Neuron (in vitro differentiated cells): Measurements from ENCODE around the gene ZDHHC14.
A peak's percentile ranks its signal among the peaks of the same experiment; 100 is the strongest.

Source experiments
- H2AFZ ChIP-seq: one replicate; pipeline ENCODE4 v1.6.1; 2013; ENCODE audit warnings: low read depth, mild to moderate bottlenecking, inconsistent platforms, low read length, moderate library complexity
- H3K27me3 ChIP-seq: one replicate; pipeline ENCODE4 v1.6.1; 2013; ENCODE audit warnings: low read length; ENCODE audit not compliant: insufficient read depth
- H3K36me3 ChIP-seq: one replicate; pipeline ENCODE4 v1.6.1; 2013; ENCODE audit warnings: low read length; ENCODE audit not compliant: insufficient read depth
- H3K4me1 ChIP-seq: one replicate; pipeline ENCODE4 v1.6.1; 2013; ENCODE audit warnings: low read length; ENCODE audit not compliant: insufficient read depth
- H3K4me3 ChIP-seq: 2 replicates; pipeline ENCODE4 v1.5.1; 2013; ENCODE audit warnings: mild to moderate bottlenecking, low read length, moderate library complexity
- H3K9me3 ChIP-seq: one replicate; pipeline ENCODE4 v1.6.1; 2013; ENCODE audit warnings: low read length

ZDHHC14 gene

GRCh38 chr6:157668009-157668401 lies 287.0 kb downstream of the ZDHHC14 start:
- Histone ChIP-seq H3K4me1 (peaks cover 10% of the 10 kb centered on the region), H2AFZ (no peak overlapping the region), H3K36me3 (no peaks in the 10 kb centered on the region), H3K27me3 (no peaks in the 10 kb centered on the region), H3K9me3 (no peaks in the 10 kb centered on the region), H3K4me3 (no peak overlapping the region)

DNA sequence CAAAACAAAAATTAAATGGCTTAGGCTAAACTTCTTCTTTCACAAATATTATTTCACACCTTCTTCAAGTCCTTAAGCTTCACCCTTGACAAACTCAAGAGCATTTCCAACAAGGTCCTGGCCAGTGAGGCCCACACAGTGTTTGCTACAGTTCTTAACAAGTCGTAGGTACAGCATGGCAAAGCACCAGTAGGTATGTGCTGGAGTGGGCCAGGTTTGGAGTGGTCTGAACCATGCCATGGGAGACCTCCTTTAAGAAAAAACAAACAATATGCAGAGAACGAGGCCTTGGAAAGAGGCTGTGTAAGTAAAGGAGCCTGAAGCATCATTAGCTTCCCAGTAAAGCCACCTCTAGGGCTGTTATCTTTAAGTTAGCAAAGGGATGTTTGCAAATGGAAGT lies 287.7 kb downstream of the ZDHHC14 start:
- Histone ChIP-seq H3K9me3 (no peaks in the 10 kb centered on the region), H2AFZ (no peak overlapping the region), H3K4me1 (peaks cover 10% of the 10 kb centered on the region)

DNA sequence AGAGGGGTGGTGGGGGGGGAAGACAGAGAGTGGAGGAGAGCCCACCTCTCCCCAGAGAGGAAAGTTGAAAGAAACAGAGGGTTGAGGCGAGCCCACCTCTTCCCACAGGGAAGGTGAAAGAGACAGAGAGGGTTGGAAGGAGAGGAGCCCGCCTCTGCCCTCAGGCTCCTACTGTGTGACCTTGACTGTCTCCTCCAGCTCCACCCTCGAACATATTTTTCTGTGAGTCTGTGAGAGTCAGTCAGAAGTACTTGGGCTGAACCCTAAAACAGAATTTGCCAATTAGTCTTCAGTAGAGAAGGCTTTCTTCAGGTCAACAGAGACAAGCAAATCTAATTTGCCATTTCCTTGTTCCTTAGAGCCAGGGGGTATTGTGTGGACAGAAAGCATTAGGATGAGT lies 288.3 kb downstream of the ZDHHC14 start:
- H3K36me3 ChIP-seq: no peaks in the 10 kb centered on the region
- H2AFZ ChIP-seq: peak overlapping the region; percentile 55
- no peaks in the 10 kb centered on the region for H3K27me3 ChIP-seq
- peaks cover 10% of the 10 kb centered on the region for H3K4me1 ChIP-seq
- H3K9me3 ChIP-seq: no peaks in the 10 kb centered on the region
- H3K4me3 ChIP-seq: no peak overlapping the region

More for the DNA sequence above, 287.7 kb downstream of the ZDHHC14 start:
- Histone ChIP-seq H3K36me3 (no peaks in the 10 kb centered on the region), H3K27me3 (no peaks in the 10 kb centered on the region), H3K4me3 (no peak overlapping the region)

DNA sequence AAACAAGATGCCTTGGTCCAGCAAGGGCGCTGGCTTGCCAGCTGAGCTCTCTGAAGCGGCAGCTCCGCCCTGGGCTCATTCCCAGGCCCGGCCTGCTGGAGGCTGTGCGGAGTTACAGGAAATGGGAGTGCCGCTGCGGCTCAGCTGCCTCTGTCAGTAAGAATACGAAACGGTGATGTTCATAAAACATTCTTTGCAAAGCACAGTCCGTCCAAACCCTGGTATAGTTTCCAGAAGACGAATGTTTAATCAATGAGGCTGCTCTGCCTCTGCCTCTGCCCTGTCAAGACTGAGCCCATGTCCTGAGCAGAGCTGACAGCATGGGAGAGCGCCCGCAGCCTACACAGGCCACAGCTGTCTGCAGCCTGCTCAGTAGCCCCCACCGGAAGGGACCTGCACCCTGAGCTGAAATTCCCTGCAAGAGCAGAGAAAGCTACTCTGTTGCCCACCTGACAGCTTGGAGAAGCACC lies 288.8 kb downstream of the ZDHHC14 start:
- no peaks in the 10 kb centered on the region for H3K9me3 ChIP-seq
- peak overlapping the region; percentile 55 for H2AFZ ChIP-seq
- peak overlapping the region; percentile 28 for H3K4me3 ChIP-seq
- no peaks in the 10 kb centered on the region for H3K27me3 ChIP-seq
- H3K4me1 ChIP-seq: peaks cover 10% of the 10 kb centered on the region
- no peaks in the 10 kb centered on the region for H3K36me3 ChIP-seq

- no peak overlapping the region for H3K4me3 ChIP-seq
- no peak overlapping the region for H2AFZ ChIP-seq
- H3K4me1 ChIP-seq: peaks cover 10% of the 10 kb centered on the region
- no peaks in the 10 kb centered on the region for H3K36me3 ChIP-seq
- no peaks in the 10 kb centered on the region for H3K9me3 ChIP-seq
- H3K27me3 ChIP-seq: no peaks in the 10 kb centered on the region
Observed at GRCh38 chr6:157670466-157671186, 289.6 kb downstream of the ZDHHC14 start.

- no peaks in the 10 kb centered on the region for H3K9me3 ChIP-seq
- H3K4me3 ChIP-seq: no peak overlapping the region
- H2AFZ ChIP-seq: no peak overlapping the region
- H3K27me3 ChIP-seq: no peaks in the 10 kb centered on the region
- no peaks in the 10 kb centered on the region for H3K36me3 ChIP-seq
- H3K4me1 ChIP-seq: peaks cover 10% of the 10 kb centered on the region
Observed at GRCh38 chr6:157672726-157673412, 291.9 kb downstream of the ZDHHC14 start.

DNA sequence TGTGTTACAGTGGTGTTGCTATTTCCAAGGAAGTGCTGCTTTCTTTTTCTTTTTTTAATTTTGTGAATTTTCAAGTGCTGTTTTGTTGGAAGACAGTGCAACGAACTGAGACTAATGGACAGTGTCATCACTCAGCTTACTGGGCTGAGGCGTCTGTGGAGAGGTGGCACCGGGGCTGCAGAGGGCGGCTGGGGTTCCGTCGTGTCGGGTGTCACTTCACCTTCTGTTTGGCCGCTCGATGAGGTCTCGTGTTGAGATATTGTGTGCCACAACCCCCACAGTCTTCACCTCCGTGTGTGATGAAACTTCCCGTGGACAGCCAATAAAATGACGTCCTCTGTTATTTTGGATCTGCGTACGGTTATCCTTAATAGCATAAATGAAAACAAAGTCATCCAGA lies 292.6 kb downstream of the ZDHHC14 start:
- H3K4me3 ChIP-seq: no peak overlapping the region
- H3K27me3 ChIP-seq: no peaks in the 10 kb centered on the region
- no peak overlapping the region for H2AFZ ChIP-seq
- H3K36me3 ChIP-seq: no peaks in the 10 kb centered on the region
- H3K9me3 ChIP-seq: no peaks in the 10 kb centered on the region
- H3K4me1 ChIP-seq: peaks cover 10% of the 10 kb centered on the region

DNA sequence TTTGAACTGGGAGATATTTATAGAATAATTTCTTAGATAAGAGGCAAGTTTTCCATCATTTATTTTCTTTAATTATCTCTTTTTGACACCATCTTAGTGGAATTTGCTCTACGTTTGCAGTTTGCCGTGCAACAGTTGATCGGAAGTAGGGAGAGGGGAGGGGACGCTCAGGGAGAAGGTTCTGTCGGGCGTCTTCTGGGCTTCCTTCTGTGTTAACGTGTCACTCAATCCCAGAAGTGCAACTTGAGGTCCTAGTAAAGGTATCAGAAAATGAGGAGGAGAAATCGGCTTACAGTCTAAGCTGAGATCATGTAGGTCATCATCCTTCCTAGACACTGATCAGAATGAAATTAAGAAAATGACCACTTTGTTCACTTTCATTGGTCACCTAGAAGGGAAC lies 293.1 kb downstream of the ZDHHC14 start:
- H2AFZ ChIP-seq: no peak overlapping the region
- H3K4me1 ChIP-seq: peaks cover 9% of the 10 kb centered on the region
- H3K36me3 ChIP-seq: no peaks in the 10 kb centered on the region

DNA sequence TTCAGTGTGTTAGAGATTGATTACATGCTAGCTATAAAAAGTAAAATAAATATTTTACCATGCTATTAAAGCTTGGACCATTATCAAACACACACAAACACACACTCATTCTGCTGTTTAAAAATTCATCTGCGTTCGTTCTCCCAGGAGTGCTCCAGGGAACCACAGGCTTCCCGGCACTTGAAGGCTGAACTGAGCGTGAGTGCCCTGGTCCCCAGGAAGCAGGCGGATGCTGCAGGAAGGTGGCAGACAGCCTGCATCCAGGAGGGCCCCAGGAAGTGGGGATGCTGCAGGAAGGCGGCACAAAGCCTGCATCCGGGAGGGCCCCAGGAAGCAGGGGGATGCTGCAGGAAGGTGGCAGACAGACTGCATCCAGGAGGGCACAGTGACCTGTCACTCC lies 294.8 kb downstream of the ZDHHC14 start:
- no peak overlapping the region for H3K4me3 ChIP-seq
- no peaks in the 10 kb centered on the region for H3K4me1 ChIP-seq
- H3K27me3 ChIP-seq: no peaks in the 10 kb centered on the region
- H2AFZ ChIP-seq: no peak overlapping the region
- no peaks in the 10 kb centered on the region for H3K9me3 ChIP-seq
- no peaks in the 10 kb centered on the region for H3K36me3 ChIP-seq

More for the DNA sequence above, 293.1 kb downstream of the ZDHHC14 start:
- Histone ChIP-seq H3K27me3 (no peaks in the 10 kb centered on the region), H3K4me3 (no peak overlapping the region), H3K9me3 (no peaks in the 10 kb centered on the region)

GRCh38 chr6:157676241-157676640 lies 295.3 kb downstream of the ZDHHC14 start:
- H3K36me3 ChIP-seq: no peaks in the 10 kb centered on the region
- H3K4me3 ChIP-seq: no peak overlapping the region
- no peaks in the 10 kb centered on the region for H3K27me3 ChIP-seq
- H2AFZ ChIP-seq: no peak overlapping the region
- H3K9me3 ChIP-seq: no peaks in the 10 kb centered on the region
- no peaks in the 10 kb centered on the region for H3K4me1 ChIP-seq

- Histone ChIP-seq H3K9me3 (no peaks in the 10 kb centered on the region), H3K4me1 (no peaks in the 10 kb centered on the region), H3K4me3 (no peak overlapping the region), H3K36me3 (no peaks in the 10 kb centered on the region), H2AFZ (no peak overlapping the region), H3K27me3 (no peaks in the 10 kb centered on the region)
Observed at GRCh38 chr6:157677235-157677634, 296.2 kb downstream of the ZDHHC14 start.

DNA sequence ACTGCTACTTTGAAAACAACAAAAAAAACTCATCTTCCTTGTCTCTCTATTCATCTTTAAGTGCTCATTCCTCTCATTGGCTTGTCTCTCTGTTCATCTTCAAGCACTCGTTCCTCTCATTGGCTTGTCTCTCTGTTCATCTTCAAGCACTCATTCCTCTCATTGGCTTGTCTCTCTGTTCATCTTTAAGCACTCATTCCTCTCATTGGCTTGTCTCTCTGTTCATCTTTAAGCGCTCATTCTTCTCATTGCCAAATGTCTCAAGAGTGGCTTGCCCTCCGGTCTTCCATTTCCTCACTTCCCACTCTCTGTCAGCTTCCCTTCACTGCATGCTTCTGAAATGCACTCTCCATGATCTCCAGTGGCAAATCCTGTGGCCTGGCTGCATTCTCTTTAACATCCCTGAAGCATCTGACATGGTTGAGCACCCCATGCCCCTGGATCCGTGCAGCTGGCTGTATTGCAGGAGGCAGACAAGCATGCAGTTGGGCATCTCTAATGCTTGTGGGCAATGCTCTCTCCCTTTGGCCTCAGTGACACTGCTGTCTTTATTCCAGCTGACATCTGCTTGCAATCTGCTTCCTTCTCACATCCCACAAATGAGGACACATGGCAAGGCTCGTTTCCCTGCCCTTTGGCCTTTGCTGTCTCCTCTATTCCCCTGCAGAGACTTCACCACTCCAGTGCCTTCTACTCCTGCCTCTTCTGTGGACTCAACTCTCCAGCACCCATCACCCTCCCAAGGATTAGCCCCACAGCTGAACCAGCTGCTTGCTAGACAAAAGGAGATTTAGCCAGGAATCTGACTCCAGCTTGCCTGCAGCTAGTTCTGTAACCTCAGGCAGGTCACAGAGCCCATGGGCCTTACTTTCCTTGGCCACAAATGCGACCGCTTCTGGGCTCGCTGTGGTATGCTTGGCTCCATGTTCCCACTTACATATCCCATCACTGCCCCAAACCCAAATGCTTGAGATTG lies 298.9 kb downstream of the ZDHHC14 start:
- no peaks in the 10 kb centered on the region for H3K9me3 ChIP-seq
- H2AFZ ChIP-seq: no peak overlapping the region
- H3K4me1 ChIP-seq: no peaks in the 10 kb centered on the region
- H3K36me3 ChIP-seq: no peaks in the 10 kb centered on the region
- H3K4me3 ChIP-seq: no peak overlapping the region
- H3K27me3 ChIP-seq: no peaks in the 10 kb centered on the region
